ENCODE measurements around the gene ATF4.

The ATF4 gene

DNA sequence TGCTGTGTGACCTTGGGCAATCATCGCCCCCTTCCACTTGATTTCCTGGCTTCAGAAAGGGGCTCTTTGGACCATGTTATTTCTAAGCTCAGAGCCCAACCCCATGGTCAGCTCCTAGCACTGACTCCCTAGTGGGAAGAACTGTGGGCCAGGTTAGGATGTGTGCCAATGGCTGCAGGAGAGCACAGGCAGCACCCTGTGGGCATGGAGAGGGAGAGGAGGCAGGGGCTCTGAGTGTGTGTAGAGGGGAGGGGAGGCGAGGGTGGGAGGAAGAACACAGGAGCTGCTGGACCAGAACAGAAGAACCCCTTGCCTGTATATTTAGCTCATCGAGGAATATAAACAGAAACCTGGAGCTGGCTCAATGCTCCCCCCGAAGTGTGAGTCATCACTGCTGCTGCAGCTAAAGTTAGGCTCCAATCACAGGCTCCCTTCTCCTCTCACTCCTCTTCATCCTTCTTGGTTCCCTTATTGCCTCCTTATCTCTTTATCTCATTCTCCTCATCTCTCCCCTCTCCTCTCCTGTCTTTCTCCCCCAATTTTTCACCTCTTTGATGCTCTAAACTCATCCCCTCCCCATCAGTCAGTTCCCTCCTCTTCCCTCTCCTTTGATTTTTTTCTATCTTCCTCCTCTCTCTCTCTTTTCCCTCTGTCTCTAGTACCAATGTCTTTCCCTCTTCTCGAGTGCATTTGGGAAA is 26.7 kb downstream of the ATF4 start:
- TF ChIP-seq, protein P1, sequence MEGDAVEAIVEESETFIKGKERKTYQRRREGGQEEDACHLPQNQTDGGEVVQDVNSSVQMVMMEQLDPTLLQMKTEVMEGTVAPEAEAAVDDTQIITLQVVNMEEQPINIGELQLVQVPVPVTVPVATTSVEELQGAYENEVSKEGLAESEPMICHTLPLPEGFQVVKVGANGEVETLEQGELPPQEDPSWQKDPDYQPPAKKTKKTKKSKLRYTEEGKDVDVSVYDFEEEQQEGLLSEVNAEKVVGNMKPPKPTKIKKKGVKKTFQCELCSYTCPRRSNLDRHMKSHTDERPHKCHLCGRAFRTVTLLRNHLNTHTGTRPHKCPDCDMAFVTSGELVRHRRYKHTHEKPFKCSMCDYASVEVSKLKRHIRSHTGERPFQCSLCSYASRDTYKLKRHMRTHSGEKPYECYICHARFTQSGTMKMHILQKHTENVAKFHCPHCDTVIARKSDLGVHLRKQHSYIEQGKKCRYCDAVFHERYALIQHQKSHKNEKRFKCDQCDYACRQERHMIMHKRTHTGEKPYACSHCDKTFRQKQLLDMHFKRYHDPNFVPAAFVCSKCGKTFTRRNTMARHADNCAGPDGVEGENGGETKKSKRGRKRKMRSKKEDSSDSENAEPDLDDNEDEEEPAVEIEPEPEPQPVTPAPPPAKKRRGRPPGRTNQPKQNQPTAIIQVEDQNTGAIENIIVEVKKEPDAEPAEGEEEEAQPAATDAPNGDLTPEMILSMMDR (conservative IDR thresholded peaks at IDR 0.05; ENCODE audit: low read depth, low read length): no peak
- H3K4me3 ChIP-seq (ENCODE audit: low read depth, low read length): no peak overlapping the region
- DNase-seq (ENCODE audit: low read depth): peak; percentile 69

DNA sequence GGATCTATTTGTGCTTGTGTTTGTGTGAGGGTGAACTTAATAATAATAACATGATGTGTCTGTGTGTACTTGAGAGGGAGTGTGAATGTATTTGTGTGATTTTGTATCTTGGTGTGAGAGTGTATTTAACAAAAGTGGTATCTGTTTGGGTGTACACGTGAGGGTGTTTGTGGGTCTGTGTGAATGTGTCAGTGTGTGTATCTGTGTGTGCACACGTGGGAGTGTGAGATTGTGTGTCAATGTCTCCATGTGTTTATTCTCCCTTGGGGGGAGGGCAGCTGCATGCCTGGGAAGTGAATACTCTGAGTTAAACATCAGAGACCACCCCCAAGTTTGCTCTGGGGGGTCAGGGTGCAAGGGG is 27.2 kb downstream of the ATF4 start:
- H3K4me3 ChIP-seq (ENCODE audit: low read depth, low read length): no peak overlapping the region
- TF ChIP-seq, protein P1 (conservative IDR thresholded peaks at IDR 0.05; ENCODE audit: low read depth, low read length): no peak
- DNase-seq (ENCODE audit: low read depth): no peak

DNA sequence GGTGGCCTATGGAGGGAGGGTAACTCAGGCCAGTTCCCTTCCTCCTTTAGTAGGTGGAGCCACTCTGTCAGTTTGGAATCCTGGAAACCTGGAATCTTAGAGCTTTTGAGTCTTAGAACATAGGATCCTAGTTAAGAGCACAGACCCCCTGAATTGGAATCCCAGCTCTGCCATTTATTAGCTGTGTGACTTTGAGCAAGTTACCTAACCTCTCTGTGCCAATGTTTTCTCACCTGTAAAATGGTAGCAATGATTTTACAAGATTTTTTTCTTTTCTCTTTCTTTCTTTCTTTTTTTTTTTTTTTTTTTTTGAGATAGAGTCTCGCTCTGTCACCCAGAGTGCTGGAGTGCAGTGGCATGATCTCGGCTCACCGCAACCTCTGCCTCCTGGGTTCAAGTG is 33.1 kb downstream of the ATF4 start:
- DNase-seq (ENCODE audit: low read depth): no peak
- H3K4me3 ChIP-seq (ENCODE audit: low read depth, low read length): no peak overlapping the region
- TF ChIP-seq, protein P1 (conservative IDR thresholded peaks at IDR 0.05; ENCODE audit: low read depth, low read length): no peak

DNA sequence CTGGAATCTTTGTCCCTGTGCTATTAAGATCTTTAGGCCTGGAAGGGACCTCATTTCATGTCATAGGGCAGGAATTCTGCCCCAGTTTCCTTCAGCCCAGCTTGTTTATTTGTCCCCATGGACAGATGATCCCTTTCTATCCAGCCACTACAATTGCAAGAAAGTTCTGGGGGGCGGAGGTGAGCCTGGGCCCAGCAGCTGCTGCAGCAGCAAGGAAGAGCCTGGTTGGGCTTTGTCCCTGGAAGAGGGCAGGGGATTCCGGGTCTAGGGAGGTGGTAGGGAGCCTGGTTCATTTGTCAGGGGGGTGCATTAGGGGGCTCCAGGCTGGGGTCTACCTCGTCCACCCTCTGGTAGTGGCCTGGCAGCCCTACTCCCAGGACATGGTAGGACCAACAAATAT is 33.8 kb downstream of the ATF4 start:
- TF ChIP-seq, protein P1 (conservative IDR thresholded peaks at IDR 0.05; ENCODE audit: low read depth, low read length): no peak
- no peak overlapping the region for H3K4me3 ChIP-seq (ENCODE audit: low read depth, low read length)
- no peak for DNase-seq (ENCODE audit: low read depth)

DNA sequence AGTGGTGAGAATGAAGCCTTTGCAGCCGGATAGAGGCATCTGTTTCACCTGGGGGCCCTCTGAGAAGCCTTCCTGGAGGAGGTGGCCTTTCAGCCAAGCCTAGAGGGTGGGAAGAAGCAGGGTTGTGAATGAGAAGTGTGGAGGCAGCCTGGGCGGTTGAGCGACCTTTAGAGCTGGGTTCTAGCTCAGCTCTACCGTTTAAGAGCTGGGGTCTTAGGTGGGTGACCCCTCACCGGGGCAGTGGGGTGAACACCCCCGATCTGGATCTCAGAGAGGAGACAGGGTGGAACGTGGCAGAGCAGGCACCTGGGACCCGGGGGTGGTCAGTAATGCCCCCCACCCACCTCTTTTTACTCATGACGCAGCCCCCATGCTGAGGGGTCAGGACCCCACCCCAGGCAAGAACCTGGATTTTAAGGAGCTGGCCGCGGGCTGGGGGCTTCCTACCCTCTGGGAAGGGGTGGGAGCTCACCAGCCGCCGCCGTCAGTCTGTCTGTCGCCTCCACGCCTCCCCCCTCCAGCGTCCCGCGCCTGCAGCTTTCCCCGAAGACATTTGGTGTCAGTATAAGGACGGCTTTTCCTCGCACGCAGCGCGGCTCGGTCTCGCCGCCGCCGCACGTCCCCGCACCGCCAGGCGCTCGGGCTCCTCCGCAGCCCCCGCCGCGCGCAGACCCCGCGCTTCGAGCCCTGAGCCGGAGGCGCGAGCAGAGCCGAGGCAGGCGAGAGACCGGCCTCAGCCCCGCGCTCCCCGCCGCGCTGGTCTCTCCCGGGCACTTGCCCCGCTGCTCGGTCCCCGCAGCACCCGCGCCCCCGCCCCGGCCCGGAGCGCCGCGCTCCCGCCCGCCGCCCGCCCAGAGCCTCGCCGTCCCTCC is 36.8 kb downstream of the ATF4 start:
- DNase-seq (ENCODE audit: low read depth): peak; percentile 22
- TF ChIP-seq, protein P1 (conservative IDR thresholded peaks at IDR 0.05; ENCODE audit: low read depth, low read length): peak; percentile 27
- H3K4me3 ChIP-seq (ENCODE audit: low read depth, low read length): no peak overlapping the region

DNA sequence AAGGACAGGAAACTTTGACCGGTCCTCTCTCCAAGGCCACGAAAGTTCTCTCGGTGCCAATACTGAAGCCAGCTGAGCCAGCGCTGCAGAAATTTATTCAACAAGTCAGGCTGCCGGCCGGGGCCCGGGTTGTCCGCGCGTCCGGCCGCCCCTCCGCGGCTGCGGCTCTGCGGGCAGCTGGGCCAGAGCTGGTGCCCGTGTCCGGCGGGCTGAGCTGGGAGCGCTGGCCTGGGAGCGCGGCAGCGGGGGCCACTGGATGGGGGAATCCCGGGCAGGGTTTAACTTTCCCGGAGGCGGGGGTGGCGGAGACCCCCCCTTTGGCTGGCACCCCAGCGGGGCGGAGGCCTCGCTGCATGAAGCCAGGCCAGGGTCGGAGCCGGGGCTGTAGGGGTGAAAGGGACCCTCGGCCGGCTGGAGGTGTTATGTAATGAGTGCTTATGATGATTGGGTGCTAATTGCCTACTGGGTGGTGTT is 37.9 kb downstream of the ATF4 start:
- H3K4me3 ChIP-seq (ENCODE audit: low read depth, low read length): no peak overlapping the region
- no peak for DNase-seq (ENCODE audit: low read depth)
- TF ChIP-seq, protein P1 (conservative IDR thresholded peaks at IDR 0.05; ENCODE audit: low read depth, low read length): no peak

Measured in choroid plexus epithelial cell (primary cell).